Activated naive CD4-positive, alpha-beta T cell treated with anti-CD3 and anti-CD28 coated beads for 36 hours (primary cell): ENCODE data around the gene PPP2R3B. TPM values are rescaled to one million over a fixed set of nuclear protein-coding genes. Genes with fewer than 3 reads are reported as not detected.

Source experiments
- CTCF ChIA-PET: fragments of 350-600 bp; sonication (Branson Sonifier 250); formaldehyde crosslinking; loops from one replicate; lab custom pipeline; 2021; ENCODE audit warnings: antibody characterized with exemption; lab: Charles Lee
- DNase-seq: peaks from one replicate; pipeline ENCODE4 v3.0.0-alpha.2; 2020
- H3K27ac Mint-ChIP-seq: one replicate; pipeline ENCODE4 v1.8.0; 2021; ENCODE audit warnings: mild to moderate bottlenecking, mixed read lengths
- H3K27me3 Mint-ChIP-seq: one replicate; pipeline ENCODE4 v1.8.0; 2021; ENCODE audit warnings: low read depth, mixed read lengths
- H3K36me3 Mint-ChIP-seq: one replicate; pipeline ENCODE4 v1.8.0; 2021; ENCODE audit warnings: low read depth, mixed read lengths
- H3K4me1 Mint-ChIP-seq: one replicate; pipeline ENCODE4 v1.8.0; 2021; ENCODE audit warnings: low read depth, mixed read lengths
- H3K4me3 Mint-ChIP-seq: one replicate; pipeline ENCODE4 v1.8.0; 2021; ENCODE audit warnings: mild to moderate bottlenecking, moderate library complexity, mixed read lengths
- H3K9me3 Mint-ChIP-seq: one replicate; pipeline ENCODE4 v1.8.0; 2021; ENCODE audit warnings: mixed read lengths
- intact Hi-C: fragments of 100-400 bp; cut with micrococcal nuclease; formaldehyde crosslinking; loops from one replicate; pipeline ENCODE4 v1.15.1; 2023
- total RNA-seq, 2 experiments: library from RNA; stranded (reverse); gene quantifications; one replicate each; pipeline ENCODE4 v1.2.3, GENCODE V29; 2021

Gene PPP2R3B
- total RNA-seq, 2 experiments from 2014 or later: 33.8 to 37.2 TPM

GRCh38 chrX:346034-346813, 40.5 kb downstream of the PPP2R3B start:
- no peak for DNase-seq
- Mint-ChIP-seq H3K27me3 (no peaks in the 10 kb centered on the region), H3K27ac (no peak overlapping the region), H3K9me3 (no peaks in the 10 kb centered on the region), H3K4me3 (no peak overlapping the region), H3K36me3 (peaks cover 9% of the 10 kb centered on the region), H3K4me1 (no peaks in the 10 kb centered on the region)
- CTCF ChIA-PET: no interaction called here
- intact Hi-C loops: no loop called here

- CTCF ChIA-PET: no interaction called here
- Mint-ChIP-seq H3K4me1 (no peaks in the 10 kb centered on the region), H3K36me3 (peaks cover 9% of the 10 kb centered on the region), H3K27me3 (no peaks in the 10 kb centered on the region), H3K4me3 (no peak overlapping the region), H3K9me3 (no peaks in the 10 kb centered on the region), H3K27ac (no peak overlapping the region)
- intact Hi-C loops: no loop called here
- DNase-seq: no peak
These were observed 41.4 kb downstream of the PPP2R3B start for GRCh38 chrX:345020-345925.

GRCh38 chrX:344371-344901, 42.3 kb downstream of the PPP2R3B start:
- Mint-ChIP-seq H3K27ac (no peak overlapping the region), H3K27me3 (no peaks in the 10 kb centered on the region), H3K4me3 (no peak overlapping the region), H3K36me3 (peaks cover 9% of the 10 kb centered on the region), H3K9me3 (no peaks in the 10 kb centered on the region), H3K4me1 (no peaks in the 10 kb centered on the region)
- DNase-seq: no peak
- intact Hi-C loops: no loop called here
- CTCF ChIA-PET: no interaction called here

- Mint-ChIP-seq H3K9me3 (no peaks in the 10 kb centered on the region), H3K27ac (no peak overlapping the region), H3K36me3 (peaks cover 22% of the 10 kb centered on the region), H3K4me3 (no peak overlapping the region), H3K27me3 (no peaks in the 10 kb centered on the region), H3K4me1 (no peaks in the 10 kb centered on the region)
- CTCF ChIA-PET: no interaction called here
- no peak for DNase-seq
- intact Hi-C loops: no loop called here
These were observed 45.1 kb downstream of the PPP2R3B start for GRCh38 chrX:341541-342101.

GRCh38 chrX:340641-341423, 45.9 kb downstream of the PPP2R3B start:
- Mint-ChIP-seq H3K36me3 (peaks cover 26% of the 10 kb centered on the region), H3K4me1 (no peaks in the 10 kb centered on the region), H3K27ac (no peak overlapping the region), H3K4me3 (no peak overlapping the region), H3K9me3 (no peaks in the 10 kb centered on the region), H3K27me3 (no peaks in the 10 kb centered on the region)
- CTCF ChIA-PET: no interaction called here
- intact Hi-C loops: no loop called here
- DNase-seq: no peak

GRCh38 chrX:340121-340520, 46.6 kb downstream of the PPP2R3B start:
- peaks cover 26% of the 10 kb centered on the region for H3K36me3 Mint-ChIP-seq
- no peak for DNase-seq
- intact Hi-C loops: no loop called here

GRCh38 chrX:338836-339400, 47.8 kb downstream of the PPP2R3B start:
- no peak overlapping the region for H3K4me3 Mint-ChIP-seq
- no peak overlapping the region for H3K27ac Mint-ChIP-seq
- intact Hi-C loops: no loop called here
- H3K36me3 Mint-ChIP-seq: peaks cover 26% of the 10 kb centered on the region
- DNase-seq: no peak
- no peaks in the 10 kb centered on the region for H3K27me3 Mint-ChIP-seq
- H3K4me1 Mint-ChIP-seq: no peaks in the 10 kb centered on the region
- CTCF ChIA-PET: no interaction called here
- no peaks in the 10 kb centered on the region for H3K9me3 Mint-ChIP-seq

More at GRCh38 chrX:340121-340520, 46.6 kb downstream of the PPP2R3B start:
- CTCF ChIA-PET: no interaction called here
- Mint-ChIP-seq H3K27ac (no peak overlapping the region), H3K4me1 (no peaks in the 10 kb centered on the region), H3K4me3 (no peak overlapping the region), H3K27me3 (no peaks in the 10 kb centered on the region), H3K9me3 (no peaks in the 10 kb centered on the region)

- peaks cover 26% of the 10 kb centered on the region for H3K36me3 Mint-ChIP-seq
- H3K27me3 Mint-ChIP-seq: no peaks in the 10 kb centered on the region
- no peaks in the 10 kb centered on the region for H3K4me1 Mint-ChIP-seq
- no peak for DNase-seq
- no peaks in the 10 kb centered on the region for H3K9me3 Mint-ChIP-seq
- H3K4me3 Mint-ChIP-seq: no peak overlapping the region
- no peak overlapping the region for H3K27ac Mint-ChIP-seq
- intact Hi-C loops: no loop called here
- CTCF ChIA-PET: no interaction called here
These were observed 48.3 kb downstream of the PPP2R3B start for GRCh38 chrX:338281-338835.

- no peak overlapping the region for H3K27ac Mint-ChIP-seq
- CTCF ChIA-PET: no interaction called here
- no peak for DNase-seq
- no peaks in the 10 kb centered on the region for H3K9me3 Mint-ChIP-seq
- H3K36me3 Mint-ChIP-seq: peaks cover 26% of the 10 kb centered on the region
- H3K27me3 Mint-ChIP-seq: no peaks in the 10 kb centered on the region
- intact Hi-C loops: no loop called here
- no peaks in the 10 kb centered on the region for H3K4me1 Mint-ChIP-seq
- no peak overlapping the region for H3K4me3 Mint-ChIP-seq
These were observed 49.3 kb downstream of the PPP2R3B start for GRCh38 chrX:337331-337831.

GRCh38 chrX:336227-336626, 50.5 kb downstream of the PPP2R3B start:
- CTCF ChIA-PET: no interaction called here
- no peak overlapping the region for H3K27ac Mint-ChIP-seq

GRCh38 chrX:335758-336155, 51.0 kb downstream of the PPP2R3B start:
- Mint-ChIP-seq H3K9me3 (no peaks in the 10 kb centered on the region), H3K36me3 (peaks cover 21% of the 10 kb centered on the region)
- CTCF ChIA-PET: no interaction called here

More at GRCh38 chrX:336227-336626, 50.5 kb downstream of the PPP2R3B start:
- H3K9me3 Mint-ChIP-seq: no peaks in the 10 kb centered on the region
- H3K4me1 Mint-ChIP-seq: peaks cover 2% of the 10 kb centered on the region
- peaks cover 3% of the 10 kb centered on the region for H3K27me3 Mint-ChIP-seq
- H3K36me3 Mint-ChIP-seq: peaks cover 21% of the 10 kb centered on the region
- H3K4me3 Mint-ChIP-seq: no peak overlapping the region
- DNase-seq: no peak
- intact Hi-C loops: no loop called here

More at GRCh38 chrX:335758-336155, 51.0 kb downstream of the PPP2R3B start:
- Mint-ChIP-seq H3K4me3 (no peak overlapping the region), H3K27ac (no peak overlapping the region), H3K4me1 (peaks cover 2% of the 10 kb centered on the region), H3K27me3 (peaks cover 3% of the 10 kb centered on the region)
- intact Hi-C loops: no loop called here
- DNase-seq: no peak
